HG03280 (cell line): ENCODE measurements around the gene PTPN23.

Experiments
- ATAC-seq: cut with Tn5 transposase; IDR thresholded peaks from one replicate; pipeline ENCODE4 v1.9.1; 2021; ENCODE audit warnings: mild to moderate bottlenecking, moderate library complexity; ENCODE audit not compliant: unreplicated experiment

Gene PTPN23

DNA sequence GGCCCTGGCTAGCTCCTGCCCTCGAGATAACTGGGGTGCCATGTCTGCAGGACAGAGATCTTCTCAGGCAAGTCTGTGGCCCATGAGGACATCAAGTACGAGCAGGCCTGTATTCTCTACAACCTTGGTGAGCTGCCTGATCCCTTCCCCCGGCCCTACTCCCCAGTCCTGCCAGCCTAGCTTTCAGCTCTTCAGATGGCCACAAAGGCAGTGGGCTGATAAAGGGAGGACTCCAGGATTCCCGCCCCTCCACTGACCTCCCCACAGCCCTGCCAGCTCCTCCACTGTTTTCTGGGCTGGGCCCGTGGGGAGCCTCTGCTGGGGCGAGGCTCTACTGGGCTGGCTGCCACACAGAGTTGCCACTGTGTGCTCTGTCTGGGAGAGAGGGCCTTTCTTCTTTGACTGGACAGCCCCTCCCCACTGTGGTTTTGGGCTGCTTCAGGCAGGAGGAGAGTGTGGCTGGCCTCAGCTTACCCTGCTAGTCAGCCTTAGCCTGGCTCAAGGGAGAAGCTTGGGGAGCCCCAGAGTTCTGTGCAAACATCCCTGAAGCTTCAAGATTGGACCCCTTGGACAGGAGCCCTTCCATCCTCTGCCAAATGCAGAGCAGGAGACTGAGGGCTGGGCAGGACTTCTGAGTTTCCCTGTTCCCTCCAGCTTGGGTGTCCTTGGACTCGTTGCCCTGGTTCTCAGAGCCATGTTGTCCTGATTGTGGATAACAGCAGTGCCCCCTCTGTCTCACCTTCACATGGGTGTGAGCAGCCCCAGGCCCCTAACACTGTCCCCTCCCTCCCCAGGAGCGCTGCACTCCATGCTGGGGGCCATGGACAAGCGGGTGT, 24.4 kb downstream of the PTPN23 start:
- ATAC-seq, result no peak

GRCh38 chr3:47405820-47406761, 25.3 kb downstream of the PTPN23 start:
- ATAC-seq, result no peak

DNA sequence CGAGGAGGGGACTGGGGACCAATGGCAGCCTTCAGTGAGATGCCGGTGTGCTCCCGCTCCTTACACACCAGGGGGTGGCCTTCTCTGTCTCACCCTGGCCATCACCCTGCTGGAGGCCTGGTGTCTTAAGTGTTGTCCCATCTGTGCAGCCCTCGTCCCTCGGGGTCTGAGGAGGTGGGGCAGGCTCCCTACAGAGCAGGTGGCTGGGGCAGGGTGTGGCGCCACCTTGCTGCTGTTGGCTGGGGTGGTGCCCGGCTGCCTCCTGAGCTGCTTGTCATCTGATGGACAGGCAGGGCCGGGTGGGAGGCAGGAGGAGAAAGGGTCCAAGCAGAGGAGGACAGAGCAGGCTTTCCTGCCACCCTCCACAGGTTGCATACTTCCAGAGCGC, 25.9 kb downstream of the PTPN23 start:
- no peak for ATAC-seq

GRCh38 chr3:47407237-47407636, 26.4 kb downstream of the PTPN23 start:
- ATAC-seq, result no peak

DNA sequence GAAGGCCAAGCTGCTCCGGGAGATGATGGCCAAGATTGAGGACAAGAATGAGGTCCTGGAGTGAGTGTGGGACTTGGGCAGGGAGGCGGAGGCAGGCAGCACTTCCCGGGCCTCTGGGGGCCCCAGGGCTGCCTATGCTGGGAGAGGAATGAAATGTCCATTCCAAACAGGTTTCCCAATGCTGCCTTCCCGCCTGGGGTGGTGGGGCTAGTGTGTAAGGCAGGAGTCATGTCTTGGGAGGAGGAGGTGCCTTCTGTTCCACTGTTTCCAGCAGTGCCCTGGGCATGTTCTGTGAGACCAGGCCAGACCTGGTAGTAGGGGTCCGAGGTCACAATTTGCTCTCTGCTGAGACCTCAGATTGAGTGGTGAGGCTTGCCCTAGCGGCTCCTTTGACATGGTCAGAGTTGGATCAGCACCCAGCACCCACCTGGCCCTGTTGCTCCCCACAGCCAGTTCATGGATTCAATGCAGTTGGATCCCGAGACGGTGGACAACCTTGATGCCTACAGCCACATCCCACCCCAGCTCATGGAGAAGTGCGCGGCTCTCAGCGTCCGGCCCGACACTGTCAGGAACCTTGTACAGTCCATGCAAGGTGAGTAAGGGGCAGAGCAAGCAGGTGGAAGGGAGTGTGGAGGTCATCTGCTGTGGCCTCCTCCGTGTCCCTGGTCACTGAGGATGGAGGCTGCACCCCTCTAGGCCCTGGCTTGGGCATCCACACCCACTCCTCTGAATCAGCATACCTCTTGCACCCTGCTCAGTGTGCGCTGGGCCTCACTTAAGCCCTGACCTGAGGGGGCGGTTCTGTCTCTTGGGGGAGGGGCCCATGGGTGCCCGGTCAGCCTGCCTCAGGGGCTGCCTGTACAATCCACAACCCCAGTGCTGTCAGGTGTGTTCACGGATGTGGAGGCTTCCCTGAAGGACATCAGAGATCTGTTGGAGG, 27.3 kb downstream of the PTPN23 start:
- ATAC-seq, result no peak

DNA sequence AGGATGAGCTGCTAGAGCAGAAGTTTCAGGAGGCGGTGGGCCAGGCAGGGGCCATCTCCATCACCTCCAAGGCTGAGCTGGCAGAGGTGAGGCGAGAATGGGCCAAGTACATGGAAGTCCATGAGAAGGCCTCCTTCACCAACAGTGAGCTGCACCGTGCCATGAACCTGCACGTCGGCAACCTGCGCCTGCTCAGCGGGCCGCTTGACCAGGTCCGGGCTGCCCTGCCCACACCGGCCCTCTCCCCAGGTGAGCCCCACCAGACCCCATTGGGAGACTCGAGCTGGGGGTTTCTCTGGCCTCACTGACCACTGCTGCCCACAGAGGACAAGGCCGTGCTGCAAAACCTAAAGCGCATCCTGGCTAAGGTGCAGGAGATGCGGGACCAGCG, 28.0 kb downstream of the PTPN23 start:
- ATAC-seq, result no peak

DNA sequence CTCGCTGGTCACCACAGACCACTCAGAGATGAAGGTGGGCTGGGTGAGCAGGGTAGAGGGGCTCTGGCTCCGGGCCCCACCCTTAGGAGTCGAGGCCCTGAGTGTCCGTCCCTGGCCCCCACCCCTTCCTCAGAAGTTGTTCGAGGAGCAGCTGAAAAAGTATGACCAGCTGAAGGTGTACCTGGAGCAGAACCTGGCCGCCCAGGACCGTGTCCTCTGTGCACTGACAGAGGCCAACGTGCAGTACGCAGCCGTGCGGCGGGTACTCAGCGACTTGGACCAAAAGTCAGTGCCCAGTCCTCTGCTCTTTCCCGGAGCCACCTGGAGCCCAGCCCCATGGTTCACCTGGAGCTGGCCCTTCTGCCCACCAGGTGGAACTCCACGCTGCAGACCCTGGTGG, 28.5 kb downstream of the PTPN23 start:
- no peak for ATAC-seq

- no peak for ATAC-seq
Measured at GRCh38 chr3:47409688-47410416, 29.0 kb downstream of the PTPN23 start.

GRCh38 chr3:47410417-47410720, 29.5 kb downstream of the PTPN23 start:
- no peak for ATAC-seq

GRCh38 chr3:47410801-47411646, 30.2 kb downstream of the PTPN23 start:
- ATAC-seq, result no peak

GRCh38 chr3:47411696-47412452, 31.1 kb downstream of the PTPN23 start:
- ATAC-seq, result no peak

GRCh38 chr3:47412453-47412756, 31.6 kb downstream of the PTPN23 start:
- no peak for ATAC-seq

DNA sequence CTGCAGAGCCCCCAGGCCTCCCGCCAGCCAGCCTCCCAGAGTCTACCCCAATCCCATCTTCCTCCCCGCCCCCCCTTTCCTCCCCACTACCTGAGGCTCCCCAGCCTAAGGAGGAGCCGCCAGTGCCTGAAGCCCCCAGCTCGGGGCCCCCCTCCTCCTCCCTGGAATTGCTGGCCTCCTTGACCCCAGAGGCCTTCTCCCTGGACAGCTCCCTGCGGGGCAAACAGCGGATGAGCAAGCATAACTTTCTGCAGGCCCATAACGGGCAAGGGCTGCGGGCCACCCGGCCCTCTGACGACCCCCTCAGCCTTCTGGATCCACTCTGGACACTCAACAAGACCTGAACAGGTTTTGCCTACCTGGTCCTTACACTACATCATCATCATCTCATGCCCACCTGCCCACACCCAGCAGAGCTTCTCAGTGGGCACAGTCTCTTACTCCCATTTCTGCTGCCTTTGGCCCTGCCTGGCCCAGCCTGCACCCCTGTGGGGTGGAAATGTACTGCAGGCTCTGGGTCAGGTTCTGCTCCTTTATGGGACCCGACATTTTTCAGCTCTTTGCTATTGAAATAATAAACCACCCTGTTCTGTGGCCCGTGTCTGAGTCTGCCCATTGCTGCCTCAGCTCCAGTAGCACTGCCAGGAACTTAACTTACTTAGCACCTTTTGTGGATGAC, 32.2 kb downstream of the PTPN23 start:
- ATAC-seq, result no peak

GRCh38 chr3:47413751-47414150, 32.9 kb downstream of the PTPN23 start:
- no peak for ATAC-seq

GRCh38 chr3:47414161-47414564, 33.3 kb downstream of the PTPN23 start:
- no peak for ATAC-seq

DNA sequence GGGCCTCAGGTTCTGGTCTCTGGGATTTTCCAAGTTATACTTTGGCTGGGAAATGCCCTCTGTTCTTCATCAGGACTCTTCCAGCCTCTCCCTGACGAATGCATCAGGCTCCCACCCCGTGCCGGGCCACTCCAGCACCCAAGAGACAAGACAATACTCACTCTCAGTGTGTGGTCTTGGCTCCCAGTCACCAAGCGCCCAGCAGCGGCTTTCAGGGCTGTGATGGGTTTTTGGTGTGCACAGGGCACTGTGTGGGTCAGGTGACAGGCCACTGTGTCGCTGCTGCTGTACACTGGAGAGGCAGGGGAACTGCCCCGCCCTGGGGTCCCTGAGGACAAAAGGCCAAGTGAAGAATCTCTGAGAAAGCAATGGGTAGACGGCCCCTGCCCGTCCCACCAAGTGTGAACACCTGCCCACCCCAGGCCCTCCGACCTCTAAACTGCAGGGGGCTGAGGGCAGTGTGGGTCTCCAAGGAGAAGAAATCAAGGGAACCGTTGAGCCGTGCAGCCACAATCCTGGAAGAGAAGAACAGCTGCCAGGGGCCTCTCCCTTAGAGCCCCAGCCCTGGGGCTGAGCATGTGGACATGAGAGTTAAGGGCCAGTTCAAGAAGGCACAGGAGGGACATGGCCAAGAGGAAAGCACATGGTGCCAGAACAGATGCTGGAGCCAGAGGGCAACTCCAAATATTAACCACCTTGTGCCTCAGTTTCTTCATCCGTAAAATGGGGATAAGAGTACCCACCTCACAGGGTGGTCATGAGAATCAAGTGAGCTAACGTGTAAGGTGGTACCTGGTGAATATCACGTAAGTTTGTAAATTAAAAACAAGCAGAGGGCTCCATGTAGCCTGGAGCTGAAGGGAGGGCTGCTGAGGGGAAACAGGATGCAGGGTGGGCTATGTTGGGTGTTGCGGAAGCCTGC, 34.1 kb downstream of the PTPN23 start:
- ATAC-seq, result no peak

DNA sequence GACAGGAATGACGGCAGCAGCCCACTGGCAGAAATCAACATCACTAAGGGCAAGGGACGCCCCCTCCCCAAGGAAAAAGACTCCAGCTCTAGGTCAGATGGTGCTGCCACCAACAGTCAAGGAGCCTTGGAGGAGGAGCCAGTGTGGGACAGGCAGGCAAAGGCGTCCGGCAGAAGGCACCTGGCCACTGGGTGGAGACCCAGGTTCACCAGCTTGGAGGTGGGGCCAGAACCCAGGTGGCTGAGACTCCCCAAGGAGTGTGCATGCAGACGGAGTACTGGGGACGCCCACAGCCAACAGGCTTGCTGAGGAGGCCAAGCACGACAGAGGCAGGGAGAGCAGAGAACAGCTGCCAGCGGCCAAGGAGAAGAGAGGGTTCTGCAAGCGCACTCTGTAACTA, 35.2 kb downstream of the PTPN23 start:
- no peak for ATAC-seq
